Activated T-cell treated with anti-CD3 and anti-CD28 coated beads for 1 hour (primary cell): ENCODE measurements around the gene TLX1.
"Not testable (repeated sequence)": the region's sequence is repeated elsewhere in the genome, so short reads cannot be mapped to it uniquely, and the experiment has no call there.

ENCODE experiments used
- DNase-seq: peaks from one replicate; pipeline ENCODE4 v3.0.0-alpha.2; 2020; ENCODE audit warnings: low read depth

The TLX1 gene

GRCh38 chr10:101152316-101152715 lies 21.2 kb downstream of the TLX1 start:
- DNase-seq: no peak

GRCh38 chr10:101154506-101154905 lies 23.4 kb downstream of the TLX1 start:
- DNase-seq: not testable (repeated sequence)

GRCh38 chr10:101155896-101156295 lies 24.8 kb downstream of the TLX1 start:
- DNase-seq: no peak

DNA sequence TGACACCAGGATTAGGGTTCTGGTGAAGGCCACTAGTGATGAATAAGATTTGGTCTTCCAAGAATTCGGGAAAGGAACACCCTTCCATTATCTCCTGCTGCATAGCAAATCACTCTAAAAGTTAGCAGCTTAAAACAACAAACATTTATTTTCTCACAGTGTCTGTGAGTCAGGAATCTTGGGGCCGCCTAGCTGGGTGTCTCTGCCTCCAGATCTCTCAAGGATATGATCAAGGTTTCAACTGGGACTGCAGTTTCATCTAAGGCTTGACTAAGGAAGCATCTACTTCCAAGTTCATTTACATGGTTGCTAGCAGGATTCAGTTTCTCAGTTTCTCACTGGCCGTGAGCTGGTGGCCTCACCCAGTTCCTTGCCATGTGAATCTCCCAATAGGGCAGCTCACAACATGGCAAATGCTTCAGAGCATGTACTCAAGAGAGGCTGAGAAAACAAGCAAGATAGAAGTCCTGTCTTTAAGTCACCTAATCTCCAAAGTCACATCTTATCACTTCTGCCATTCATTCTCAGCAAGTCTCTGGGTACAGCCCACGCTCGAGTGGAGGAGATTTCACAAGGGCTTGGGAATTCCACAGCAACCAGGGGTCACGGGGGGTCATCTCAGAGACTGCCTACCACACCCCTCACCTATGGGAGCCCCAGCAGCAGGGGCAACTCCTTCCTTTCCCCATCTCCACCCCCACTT lies 26.8 kb downstream of the TLX1 start:
- DNase-seq: no peak

- DNase-seq: no peak
These were observed 27.5 kb downstream of the TLX1 start for GRCh38 chr10:101158459-101159058.

- DNase-seq: peak; percentile 71
These were observed 30.6 kb downstream of the TLX1 start for GRCh38 chr10:101161494-101162299.

DNA sequence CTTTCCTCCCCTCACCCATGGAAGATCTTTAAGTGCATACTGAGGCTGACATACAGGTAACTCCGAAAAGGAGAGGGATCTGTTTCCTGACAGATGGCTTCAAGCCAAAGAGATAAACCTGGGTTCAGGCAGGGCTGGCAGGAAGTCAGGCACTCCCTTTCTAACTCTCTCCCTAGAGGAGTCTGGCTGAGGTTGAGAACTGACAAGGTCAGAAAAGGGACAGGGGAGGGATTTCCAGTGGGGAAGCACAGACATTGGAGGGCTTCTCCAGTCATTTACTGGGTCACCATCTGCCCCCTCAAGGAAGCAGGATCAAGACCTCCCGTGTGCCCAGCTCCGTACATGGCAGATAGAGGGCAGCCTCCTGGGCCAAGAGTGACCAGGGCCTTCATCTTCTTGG lies 31.6 kb downstream of the TLX1 start:
- DNase-seq: no peak

GRCh38 chr10:101164020-101164419 lies 32.9 kb downstream of the TLX1 start:
- no peak for DNase-seq

DNA sequence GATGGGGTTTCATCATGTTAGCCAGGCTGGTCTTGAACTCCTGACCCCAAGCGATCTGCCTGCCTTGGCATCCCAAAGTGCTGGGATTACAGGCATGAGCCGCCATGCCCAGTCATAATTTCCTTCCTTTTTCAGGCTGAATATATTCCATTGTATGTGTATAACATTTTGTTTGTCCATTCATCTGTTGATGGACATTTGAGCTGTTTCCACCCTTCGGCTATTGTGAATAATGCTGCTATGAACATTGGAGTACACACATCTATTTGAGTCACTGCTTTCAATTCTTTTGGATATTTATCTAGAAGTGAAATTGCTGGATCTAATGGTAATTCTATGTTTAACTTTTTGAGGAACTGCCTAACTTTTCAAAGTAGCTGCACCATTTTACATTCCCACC lies 34.6 kb downstream of the TLX1 start:
- DNase-seq: no peak

DNA sequence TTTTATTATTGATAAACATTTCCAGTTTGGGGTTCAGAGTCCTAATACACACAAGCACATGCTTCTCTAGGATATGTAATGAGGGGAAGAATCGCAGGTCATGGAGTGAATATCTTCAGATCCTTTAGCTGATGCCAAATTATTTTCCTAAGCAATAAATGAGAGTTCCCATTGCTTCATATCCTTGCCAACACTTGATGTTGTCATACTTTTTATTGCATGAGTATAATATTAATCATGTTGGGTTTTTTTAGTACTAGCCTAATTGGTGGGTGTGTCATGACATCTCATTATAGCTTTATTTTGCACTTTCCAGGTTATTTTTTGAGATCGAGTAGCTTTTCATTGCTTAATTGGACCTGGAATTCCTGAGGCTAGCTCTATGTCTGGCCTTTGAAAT lies 35.3 kb downstream of the TLX1 start:
- no peak for DNase-seq

DNA sequence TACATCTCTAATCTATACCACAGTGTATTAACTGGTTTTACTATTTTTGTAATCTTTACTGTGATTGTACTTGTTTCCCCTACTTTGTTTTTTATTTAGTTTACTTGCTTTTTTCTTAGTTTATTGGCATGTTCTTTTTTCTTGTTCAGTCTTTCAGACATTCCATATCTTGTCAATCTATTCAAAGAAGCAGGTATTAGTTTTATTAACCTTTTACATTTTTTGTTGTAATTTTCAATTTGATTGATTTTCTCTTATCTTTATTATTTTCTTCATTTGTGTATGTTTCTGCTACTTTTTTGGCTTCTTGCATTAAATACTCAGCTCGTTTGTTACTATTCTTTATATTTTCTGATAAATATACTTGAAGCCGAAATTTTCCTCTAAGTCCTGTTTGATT lies 41.6 kb downstream of the TLX1 start:
- DNase-seq: no peak

DNA sequence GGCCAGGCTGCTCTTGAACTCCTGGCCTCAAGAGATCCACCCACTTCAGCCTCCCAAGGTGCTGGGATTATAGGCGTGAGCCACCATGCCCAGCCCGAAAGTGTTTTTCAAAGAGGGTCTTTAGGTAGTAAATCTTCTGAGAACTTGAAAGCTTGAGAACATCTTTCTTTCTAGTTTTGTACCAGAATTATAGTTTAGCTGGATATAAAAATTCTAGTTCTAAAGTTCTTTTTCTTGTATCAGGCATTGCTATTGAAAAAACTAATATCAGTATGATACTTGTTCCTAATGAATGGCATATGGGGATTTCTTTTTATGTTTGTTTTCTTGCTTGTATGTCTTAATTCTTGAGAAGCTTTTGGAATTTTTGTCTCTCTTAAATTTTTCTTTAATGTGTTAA lies 43.2 kb downstream of the TLX1 start:
- no peak for DNase-seq

DNA sequence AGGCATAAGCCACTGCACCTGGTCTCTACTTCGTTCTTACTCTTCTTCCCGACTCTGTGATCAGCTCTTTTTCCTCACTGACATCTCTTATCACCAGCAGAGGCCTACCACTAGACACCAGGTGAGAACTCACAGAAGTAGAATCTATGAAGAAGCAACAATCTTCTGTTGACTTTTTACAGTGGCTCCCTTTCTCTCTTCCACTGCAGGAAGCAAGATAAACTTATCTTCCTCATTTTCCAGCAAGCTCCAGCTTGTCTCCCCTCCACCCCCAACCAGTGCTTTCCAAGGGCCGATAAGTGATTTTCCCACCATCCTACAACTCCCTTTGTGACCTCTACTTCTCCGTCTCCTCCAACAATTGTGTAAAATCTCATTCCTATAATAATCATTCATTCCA lies 45.5 kb downstream of the TLX1 start:
- no peak for DNase-seq

GRCh38 chr10:101182936-101183335 lies 51.8 kb downstream of the TLX1 start:
- DNase-seq: no peak

- no peak for DNase-seq
These were observed 52.5 kb downstream of the TLX1 start for GRCh38 chr10:101183458-101184183.
